K562 (cell line): ENCODE results near the gene PLCB1. TPM values are rescaled to one million over a fixed set of nuclear protein-coding genes. Genes with fewer than 3 reads are reported as not detected.

Source experiments
- ATAC-seq: fragments of 200-7000 bp; cut with Tn5 transposase; 3 replicates; pipeline ENCODE4 v1.9.1; 2020; ENCODE audit warnings: moderate library complexity
- BruUV-seq: library from RNA; stranded (reverse); fragments of 400-500 nt; replicated peaks from 2 replicates; lab custom pipeline; 2021; lab: Mats Ljungman, UMichigan
- CTCF ChIA-PET: fragments of 300-600 bp; formaldehyde crosslinking; extraction: SDS; loops from one replicate; lab custom pipeline; 2021; ENCODE audit warnings: low intra/inter-chr PET ratio; lab: Yijun Ruan, JAX
- POLR2A ChIA-PET: fragments of 300-600, 350-650 bp; sonication (Branson Sonifier 250); formaldehyde crosslinking; extraction: SDS; loops from one replicate; lab custom pipeline; 2021; ENCODE audit warnings: antibody characterized with exemption, inconsistent platforms; lab: Yijun Ruan, JAX
- DNase-seq, 4 experiments: peaks; one replicate each; pipeline versions ENCODE4 v3.0.0 to v3.0.0-alpha.2; 2011 to 2018; ENCODE audit warnings: low spot score in 3 of 4, mixed read lengths in 3 of 4; ENCODE audit errors: extremely low read depth in 1 of 4
- FAIRE-seq: peaks from 2 replicates; lab custom pipeline; 2011; peaks lifted over from hg19 to GRCh38; lab: Jason Lieb, UNC
- H2AFZ ChIP-seq: 2 replicates; pipeline ENCODE4 v1.6.0; 2011; ENCODE audit warnings: low read depth, low read length, control low read depth, inconsistent platforms
- H3K27ac ChIP-seq: fragments of 200-600 bp; 3 replicates; pipeline ENCODE4 v1.8.0; 2011; ENCODE audit warnings: low read depth, mild to moderate bottlenecking, control low read depth, inconsistent platforms, low read length, moderate library complexity, mixed read lengths; ENCODE audit errors: extremely low read depth
- H3K27me3 ChIP-seq, 2 experiments: fragments of 300-600 bp in 1 of 2; 2 replicates in 1 of 2; 3 replicates in 1 of 2; pipeline versions ENCODE4 v1.6.0 to v1.8.0; 2011; ENCODE audit warnings: inconsistent platforms in 2 of 2, low read length in 2 of 2, mild to moderate bottlenecking in 1 of 2, mixed read lengths in 1 of 2, moderate library complexity in 1 of 2; ENCODE audit not compliant: control insufficient read depth in 2 of 2, insufficient read depth in 2 of 2
- H3K36me3 ChIP-seq: fragments of 300-600 bp; 3 replicates; pipeline ENCODE4 v1.8.0; 2011; ENCODE audit warnings: mild to moderate bottlenecking, low read length, inconsistent platforms; ENCODE audit not compliant: control insufficient read depth, insufficient read depth
- H3K4me1 ChIP-seq, 2 experiments: fragments of 200-600 bp in 1 of 2; replicated peaks in 1 of 2; 2 replicates in 1 of 2; 3 replicates in 1 of 2; pipeline versions ENCODE4 v1.5.1 to v1.8.0; 2011; ENCODE audit warnings: inconsistent platforms in 2 of 2, low read length in 2 of 2, mild to moderate bottlenecking in 1 of 2, mixed read lengths in 1 of 2, moderate library complexity in 1 of 2; ENCODE audit not compliant: control insufficient read depth in 2 of 2, insufficient read depth in 2 of 2
- H3K4me2 ChIP-seq: 2 replicates; pipeline ENCODE4 v1.6.1; 2011; ENCODE audit warnings: low read length, control low read depth, inconsistent platforms, mixed read lengths; ENCODE audit not compliant: insufficient read depth
- H3K4me3 ChIP-seq: fragments of 200-600 bp; sonication (generic), shearing (Covaris generic); 2 replicates; pipeline ENCODE4 v1.5.1; 2016; ENCODE audit warnings: control low read depth, inconsistent platforms
- H3K79me2 ChIP-seq: fragments of 200-600 bp; 3 replicates; pipeline ENCODE4 v1.8.0; 2011; ENCODE audit warnings: low read length, inconsistent platforms; ENCODE audit not compliant: control insufficient read depth, insufficient read depth
- H3K9ac ChIP-seq, 2 experiments: 2 replicates each; pipeline versions ENCODE4 v1.6.0 to v1.6.1; 2011; ENCODE audit warnings: low read depth in 2 of 2, low read length in 2 of 2, control low read depth in 1 of 2, inconsistent platforms in 1 of 2, mild to moderate bottlenecking in 1 of 2, mixed read lengths in 1 of 2; ENCODE audit not compliant: insufficient read depth in 1 of 2
- H3K9me1 ChIP-seq: one replicate; pipeline ENCODE4 v1.6.0; 2011; ENCODE audit warnings: inconsistent platforms, mild to moderate bottlenecking, low read length, moderate library complexity; ENCODE audit not compliant: control insufficient read depth, insufficient read depth
- H3K9me3 ChIP-seq: replicated peaks from 2 replicates; pipeline ENCODE4 v1.5.1; 2011; ENCODE audit warnings: low read depth, low read length, inconsistent platforms; ENCODE audit not compliant: control insufficient read depth, insufficient read depth
- H4K20me1 ChIP-seq: replicated peaks from 2 replicates; pipeline ENCODE4 v1.6.1; 2011; ENCODE audit warnings: low read length, inconsistent platforms, mixed read lengths; ENCODE audit not compliant: control insufficient read depth, insufficient read depth
- CBFA2T3 ChIP-seq: fragments of 450-650 bp; IDR thresholded peaks from 2 replicates; pipeline ENCODE4 v1.6.1; 2017
- MBD2 ChIP-seq: sonication (generic); IDR thresholded peaks from 2 replicates; pipeline ENCODE4 v1.6.1; 2016; ENCODE audit warnings: low read depth, borderline replicate concordance
- MEIS2 ChIP-seq: fragments of 450-650 bp; IDR thresholded peaks from 2 replicates; pipeline ENCODE4 v1.6.1; 2014; ENCODE audit warnings: mild to moderate bottlenecking; ENCODE audit not compliant: partially characterized antibody
- PTBP1 ChIP-seq: fragments of 200-400 bp; formaldehyde crosslinking; IDR thresholded peaks from 2 replicates; pipeline ENCODE4 v1.6.1; 2017; ENCODE audit warnings: low read depth, low read length
- ZNF354B ChIP-seq: fragments of 250-450 bp; sonication (Bioruptor Pico); IDR thresholded peaks from 2 replicates; pipeline ENCODE4 v1.4.0; 2020
- whole genome bisulfite sequencing: fragments of 100-300 bp; shearing (Covaris generic); methylation state at CpG from one replicate; pipeline ENCODE4 v1.1.6; 2016; ENCODE audit warnings: low coverage, mixed read lengths; ENCODE audit not compliant: insufficient coverage; ENCODE audit errors: missing lambda C conversion rate; 5-methylcytosine and 5-hydroxymethylcytosine counted together
- in situ Hi-C: fragments of 300-500 bp; cut with MboI; formaldehyde crosslinking; loops from 4 replicates; pipeline ENCODE4 v1.15.0; 2018; ENCODE audit warnings: inconsistent platforms, mixed read lengths
- intact Hi-C: fragments of 100-400 bp; cut with micrococcal nuclease; formaldehyde crosslinking; loops from 2 replicates; pipeline ENCODE4 v1.14.2; 2022
- polyA plus RNA-seq, 8 experiments: library from polyadenylated mRNA; depleted of rRNA in 4 of 8; stranded (reverse) in 5 of 8; unstranded in 3 of 8; fragments of >200 nt; fragmentation: Nextera tagmentation in 2 of 8; fragmentation: Illumina TruSeq in 1 of 8; extraction: Ambion mirVana in 2 of 8; extraction: Trizol in 1 of 8; gene quantifications; 2 replicates each; pipeline versions ENCODE4 v1.2.1 to v1.2.3, GENCODE V29; 2011 to 2014; ENCODE audit warnings: inconsistent platforms in 1 of 8, missing spikeins in 1 of 8
- total RNA-seq, 7 experiments: library from RNA; depleted of rRNA in 6 of 7; stranded (reverse); fragments of >200 nt in 6 of 7; fragmentation: Illumina TruSeq in 2 of 7; extraction: Trizol in 2 of 7; gene quantifications; 2 replicates each; pipeline versions ENCODE4 v1.2.1 to v1.2.3, GENCODE V29; 2011 to 2021; ENCODE audit warnings: low replicate concordance in 1 of 7
- TF ChIP-seq, protein P1 (sequence below): fragments of 450-650 bp; formaldehyde crosslinking; conservative IDR thresholded peaks from 2 replicates; pipeline ENCODE4 v1.4.0; 2022; ENCODE audit warnings: mild to moderate bottlenecking, missing genetic modification characterization

Gene PLCB1
- total and polyA plus RNA-seq, 9 of the 15 experiments (the other 6 are each of a cell fraction or from before 2014, with no cell fraction given), result 0.34 to 3.1 (median 1.3) TPM

DNA sequence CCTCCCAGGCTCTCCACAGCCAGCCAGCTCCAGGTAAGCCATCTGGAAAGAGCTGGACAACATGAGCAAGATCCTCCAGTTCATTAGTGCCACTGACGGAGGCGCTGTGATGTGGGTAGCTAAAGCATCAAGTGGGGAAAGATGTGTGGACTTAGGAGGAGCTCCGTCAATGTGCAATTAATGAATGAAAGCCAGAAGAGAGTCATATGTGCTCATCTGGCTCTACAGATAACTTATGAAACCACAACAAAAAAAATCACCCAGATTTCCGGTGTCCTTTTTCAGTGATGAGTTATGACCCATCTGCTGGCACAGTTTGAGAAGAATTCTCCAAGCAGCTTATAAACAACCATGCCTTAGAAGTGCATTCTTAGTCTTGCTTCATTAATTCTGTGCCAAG lies 625.1 kb downstream of the PLCB1 start:
- intact Hi-C loops (loop anchor here (10.0 kb wide), 1 partner anchor 598 kb away; no protein-coding TSS in a partner anchor), in situ Hi-C loops (no loop called here)
- no peak for DNase-seq
- H3K4me1 ChIP-seq, result no peaks in the 10 kb centered on the region
- CTCF ChIA-PET, result no interaction called here
- H3K9ac ChIP-seq, result no peak overlapping the region
- H3K79me2 ChIP-seq, result no peaks in the 10 kb centered on the region
- FAIRE-seq, result no peak
- no peak overlapping the region for H3K4me2 ChIP-seq
- H2AFZ ChIP-seq, result no peak overlapping the region
- POLR2A ChIA-PET, result no interaction called here
- WGBS, result 8% methylated on average over 4 of the region's 4 CpGs
- H3K9me1 ChIP-seq, result no peaks in the 10 kb centered on the region
- H3K27me3 ChIP-seq, result no peaks in the 10 kb centered on the region
- ATAC-seq, result no peak
- no peaks in the 10 kb centered on the region for H4K20me1 ChIP-seq
- no peaks in the 10 kb centered on the region for H3K9me3 ChIP-seq
- no peak for TF ChIP-seq ZNF354B (CRISPR knock-in tag)
- no peak for TF ChIP-seq PTBP1
- TF ChIP-seq MEIS2, result peak; percentile 4
- TF ChIP-seq CBFA2T3, result 0 out of 2 replicates have a peak, but pooled peaks have one; percentile 6
- no peak overlapping the region for H3K27ac ChIP-seq
- no peak overlapping the region for H3K4me3 ChIP-seq
- no TSS peak for BruUV-seq
- H3K36me3 ChIP-seq, result no peaks in the 10 kb centered on the region

DNA sequence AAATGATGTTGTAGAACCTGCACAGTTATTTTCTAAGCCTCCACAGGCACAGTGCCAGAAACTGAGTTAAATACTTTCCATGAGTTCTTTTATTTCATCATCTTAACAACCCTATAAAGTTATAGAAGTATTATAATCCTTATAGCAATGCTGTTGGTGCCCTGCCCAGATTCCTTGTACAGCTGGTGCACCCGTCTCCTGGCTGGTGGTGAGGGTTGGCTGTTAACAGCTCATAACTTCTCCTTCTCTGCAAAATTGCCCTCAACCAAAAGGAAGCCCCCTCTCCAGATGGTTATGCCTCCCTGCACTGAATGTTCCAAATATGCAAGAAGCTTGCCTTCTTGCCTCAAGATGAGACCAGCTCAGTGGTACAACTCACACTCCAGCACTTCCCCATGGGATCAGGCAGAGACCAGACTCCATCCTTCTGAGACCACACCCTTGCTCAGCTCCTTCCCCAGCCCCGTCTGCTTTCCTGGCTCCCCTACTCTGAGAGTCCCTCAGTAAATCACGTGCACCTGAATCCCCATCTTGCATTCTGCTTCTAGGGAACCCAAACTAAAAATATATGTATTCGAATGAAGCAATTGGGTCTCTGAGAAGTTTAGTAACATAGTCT lies 632.4 kb downstream of the PLCB1 start:
- Histone ChIP-seq H3K4me2 (no peak overlapping the region), H3K79me2 (no peaks in the 10 kb centered on the region), H3K9me3 (no peaks in the 10 kb centered on the region), H3K27me3 (no peaks in the 10 kb centered on the region), H3K4me1 (no peaks in the 10 kb centered on the region), H3K4me3 (no peak overlapping the region), H3K36me3 (no peaks in the 10 kb centered on the region), H3K9ac (no peak overlapping the region), H4K20me1 (no peaks in the 10 kb centered on the region), H3K9me1 (no peaks in the 10 kb centered on the region), H2AFZ (no peak overlapping the region), H3K27ac (no peak overlapping the region)
- CTCF ChIA-PET, result no interaction called here
- 0% methylated on average over 4 of the region's 4 CpGs for WGBS
- FAIRE-seq (no peak), DNase-seq (no peak), ATAC-seq (no peak)
- POLR2A ChIA-PET, result interaction anchor here (0.7 kb wide), 1 partner anchor 560 kb away, joined by 3 read pairs; no protein-coding TSS in a partner anchor
- BruUV-seq, result no TSS peak
- intact Hi-C loops, result no loop called here
- in situ Hi-C loops, result loop anchor here (10.0 kb wide), 1 partner anchor 600 kb away; no protein-coding TSS in a partner anchor
- TF ChIP-seq, protein P1, sequence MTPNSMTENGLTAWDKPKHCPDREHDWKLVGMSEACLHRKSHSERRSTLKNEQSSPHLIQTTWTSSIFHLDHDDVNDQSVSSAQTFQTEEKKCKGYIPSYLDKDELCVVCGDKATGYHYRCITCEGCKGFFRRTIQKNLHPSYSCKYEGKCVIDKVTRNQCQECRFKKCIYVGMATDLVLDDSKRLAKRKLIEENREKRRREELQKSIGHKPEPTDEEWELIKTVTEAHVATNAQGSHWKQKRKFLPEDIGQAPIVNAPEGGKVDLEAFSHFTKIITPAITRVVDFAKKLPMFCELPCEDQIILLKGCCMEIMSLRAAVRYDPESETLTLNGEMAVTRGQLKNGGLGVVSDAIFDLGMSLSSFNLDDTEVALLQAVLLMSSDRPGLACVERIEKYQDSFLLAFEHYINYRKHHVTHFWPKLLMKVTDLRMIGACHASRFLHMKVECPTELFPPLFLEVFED (CRISPR knock-in tag), result no peak
- no peak for TF ChIP-seq MBD2
